Inflammatory macrophage treated with lipopolysaccharide for 1 hour (primary cell): ENCODE data around the gene LSM10.
A peak's percentile ranks its signal among the peaks of the same experiment; 100 is the strongest.

Source experiments
- DNase-seq, 2 donors: peaks; one replicate each; pipeline ENCODE4 v3.0.0-alpha.2; 2020 to 2022

Gene LSM10

GRCh38 chr1:36382231-36382630 is 15.5 kb downstream of the LSM10 start:
- no peak for DNase-seq

GRCh38 chr1:36381405-36381804 is 16.3 kb downstream of the LSM10 start:
- no peak for DNase-seq

GRCh38 chr1:36380782-36381181 is 16.9 kb downstream of the LSM10 start:
- DNase-seq = no peak

- no peak for DNase-seq
Measured at GRCh38 chr1:36380143-36380619, 17.5 kb downstream of the LSM10 start.

- DNase-seq = peak; percentile 54 to 78
Measured at GRCh38 chr1:36377791-36378492, 19.8 kb downstream of the LSM10 start.

GRCh38 chr1:36372617-36373016 is 25.1 kb downstream of the LSM10 start:
- no peak for DNase-seq

GRCh38 chr1:36369061-36369861 is 28.4 kb downstream of the LSM10 start:
- DNase-seq = peak in 1 of 2 donors; percentile 90

GRCh38 chr1:36367798-36368197 is 29.9 kb downstream of the LSM10 start:
- no peak for DNase-seq

GRCh38 chr1:36367066-36367465 is 30.6 kb downstream of the LSM10 start:
- no peak for DNase-seq

GRCh38 chr1:36366091-36366661 is 31.5 kb downstream of the LSM10 start:
- peak; percentile 61 to 62 for DNase-seq

- peak; percentile 81 to 94 for DNase-seq
Measured at GRCh38 chr1:36365381-36365780, 32.3 kb downstream of the LSM10 start.

- DNase-seq = peak; percentile 42 to 84
Measured at GRCh38 chr1:36359911-36360550, 37.7 kb downstream of the LSM10 start.

GRCh38 chr1:36359383-36359782 is 38.3 kb downstream of the LSM10 start:
- peak in 1 of 2 donors; percentile 32 for DNase-seq

- DNase-seq = no peak
Measured at GRCh38 chr1:36358514-36359084, 39.1 kb downstream of the LSM10 start.

- no peak for DNase-seq
Measured at GRCh38 chr1:36355811-36356210, 41.9 kb downstream of the LSM10 start.

- no peak for DNase-seq
Measured at GRCh38 chr1:36354486-36354885, 43.2 kb downstream of the LSM10 start.

GRCh38 chr1:36352910-36353878 is 44.5 kb downstream of the LSM10 start:
- DNase-seq = no peak

- peak in 1 of 2 donors; percentile 14 for DNase-seq
Measured at GRCh38 chr1:36352125-36352909, 45.4 kb downstream of the LSM10 start.

GRCh38 chr1:36351227-36351977 is 46.3 kb downstream of the LSM10 start:
- peak; percentile 24 to 48 for DNase-seq

GRCh38 chr1:36350659-36351226 is 47.0 kb downstream of the LSM10 start:
- peak; percentile 37 to 40 for DNase-seq
